K562 (cell line): ENCODE measurements around the gene GEN1. TPM values are rescaled to one million over a fixed set of nuclear protein-coding genes. Genes with fewer than 3 reads are reported as not detected.
A peak's percentile ranks its signal among the peaks of the same experiment; 100 is the strongest.

Experiments
- CGGBP1 ChIP-seq: fragments of 250-450 bp; sonication (Bioruptor Pico); IDR thresholded peaks from 2 replicates; pipeline ENCODE4 v1.9.0; 2021; ENCODE audit warnings: mild to moderate bottlenecking
- CREM ChIP-seq: IDR thresholded peaks from 2 replicates; pipeline ENCODE4 v1.6.1; 2014; ENCODE audit warnings: antibody characterized with exemption, low read depth
- EGR1 ChIP-seq: fragments of 450-650 bp; conservative IDR thresholded peaks from 2 replicates; pipeline ENCODE4 v1.6.1; 2017; ENCODE audit warnings: mild to moderate bottlenecking
- ETS2 ChIP-seq: IDR thresholded peaks from 2 replicates; pipeline ENCODE4 v1.6.1; 2016; ENCODE audit warnings: borderline replicate concordance, missing genetic modification characterization, mild to moderate bottlenecking, moderate library complexity, missing compliant biosample characterization; ENCODE audit not compliant: poor library complexity, severe bottlenecking
- KLF10 ChIP-seq: fragments of 250-450 bp; sonication (Bioruptor Pico); IDR thresholded peaks from 2 replicates; pipeline ENCODE4 v1.6.1; 2021; ENCODE audit warnings: matching md5 sums
- MBD2 ChIP-seq: sonication (generic); IDR thresholded peaks from 2 replicates; pipeline ENCODE4 v1.6.1; 2016; ENCODE audit warnings: low read depth, borderline replicate concordance
- NONO ChIP-seq, 2 experiments: fragments of 200-400 bp in 1 of 2; fragments of 450-650 bp in 1 of 2; formaldehyde crosslinking in 1 of 2; IDR thresholded peaks; 2 replicates each; pipeline ENCODE4 v1.6.1; 2017; ENCODE audit warnings: low read depth in 2 of 2, mild to moderate bottlenecking in 2 of 2, moderate library complexity in 2 of 2, low read length in 1 of 2
- PATZ1 ChIP-seq: fragments of 250-450 bp; sonication (Bioruptor Pico); IDR thresholded peaks from 2 replicates; pipeline ENCODE4 v1.5.0; 2020; ENCODE audit warnings: mild to moderate bottlenecking, borderline replicate concordance
- PHB ChIP-seq: fragments of 250-450 bp; sonication (Bioruptor Pico); IDR thresholded peaks from 2 replicates; pipeline ENCODE4 v1.5.0; 2021
- POLR3A ChIP-seq: IDR thresholded peaks from 2 replicates; pipeline ENCODE4 v1.6.1; 2011; ENCODE audit warnings: borderline replicate concordance, mild to moderate bottlenecking, moderate library complexity; ENCODE audit not compliant: insufficient read length, insufficient read depth; ENCODE audit errors: extremely low read depth
- SMAD4 ChIP-seq: fragments of 250-450 bp; sonication (Bioruptor Pico); conservative IDR thresholded peaks from 2 replicates; pipeline ENCODE4 v1.8.0; 2021; ENCODE audit warnings: inconsistent platforms, mild to moderate bottlenecking, moderate library complexity
- SMARCE1 ChIP-seq: fragments of 450-650 bp; IDR thresholded peaks from 2 replicates; pipeline ENCODE4 v1.7.1; 2016; ENCODE audit warnings: mild to moderate bottlenecking
- SPI1 ChIP-seq: IDR thresholded peaks from 2 replicates; pipeline ENCODE4 v1.6.1; 2011; ENCODE audit warnings: low read depth, low read length, control low read depth, borderline replicate concordance
- TEAD1 ChIP-seq, 2 experiments: fragments of 450-650 bp in 1 of 2; sonication (generic) in 1 of 2; formaldehyde crosslinking; IDR thresholded peaks; 2 replicates each; pipeline versions ENCODE4 v1.4.0 to v1.8.0; 2020 to 2022; ENCODE audit warnings: mild to moderate bottlenecking in 2 of 2, missing genetic modification reagents in 1 of 2
- THRA ChIP-seq: fragments of 450-650 bp; IDR thresholded peaks from 2 replicates; pipeline ENCODE4 v1.6.1; 2017; ENCODE audit warnings: mild to moderate bottlenecking, moderate library complexity
- U2AF1 ChIP-seq: fragments of 200-400 bp; formaldehyde crosslinking; optimal IDR thresholded peaks from 2 replicates; pipeline ENCODE3; 2017; ENCODE audit warnings: mild to moderate bottlenecking, low read depth, low read length, moderate library complexity
- ZBTB11 ChIP-seq, 3 experiments: fragments of 200-800 bp in 1 of 3; fragments of 250-450 bp in 1 of 3; fragments of 450-650 bp in 1 of 3; sonication (Bioruptor Pico) in 1 of 3; sonication (Bioruptor generic) in 1 of 3; formaldehyde crosslinking in 1 of 3; IDR thresholded peaks; 2 replicates each; pipeline versions ENCODE4 v1.6.1 to v1.8.0; 2016 to 2022; ENCODE audit warnings: mild to moderate bottlenecking in 2 of 3, missing genetic modification characterization in 2 of 3, missing compliant biosample characterization in 1 of 3, moderate library complexity in 1 of 3
- ZNF655 ChIP-seq: fragments of 250-450 bp; sonication (Bioruptor Pico); IDR thresholded peaks from 2 replicates; pipeline ENCODE4 v1.5.0; 2021
- polyA plus RNA-seq, 8 experiments: library from polyadenylated mRNA; depleted of rRNA in 4 of 8; stranded (reverse) in 5 of 8; unstranded in 3 of 8; fragments of >200 nt; fragmentation: Nextera tagmentation in 2 of 8; fragmentation: Illumina TruSeq in 1 of 8; extraction: Ambion mirVana in 2 of 8; extraction: Trizol in 1 of 8; gene quantifications; 2 replicates each; pipeline versions ENCODE4 v1.2.1 to v1.2.3, GENCODE V29; 2011 to 2014; ENCODE audit warnings: inconsistent platforms in 1 of 8, missing spikeins in 1 of 8
- total RNA-seq, 7 experiments: library from RNA; depleted of rRNA in 6 of 7; stranded (reverse); fragments of >200 nt in 6 of 7; fragmentation: Illumina TruSeq in 2 of 7; extraction: Trizol in 2 of 7; gene quantifications; 2 replicates each; pipeline versions ENCODE4 v1.2.1 to v1.2.3, GENCODE V29; 2011 to 2021; ENCODE audit warnings: low replicate concordance in 1 of 7

GEN1 gene
- total and polyA plus RNA-seq, 9 of the 15 experiments (the other 6 are each of a cell fraction or from before 2014, with no cell fraction given), result 8.6 to 39.7 (median 24.5) TPM

- TF ChIP-seq ETS2 (tag) (no peak), PATZ1 (CRISPR knock-in tag) (no peak), THRA (no peak), SPI1 (no peak), TEAD1 (CRISPR knock-in tag; IDR thresholded peaks at IDR 0.05) (0 out of 4 replicates have a peak, but pooled peaks of 1 of the 2 experiments have one; percentile 2), CGGBP1 (no peak), MBD2 (no peak; the same call in none of the 2 replicates), EGR1 (peak; percentile 26; the same call in 1 of the 2 replicates), PHB (CRISPR knock-in tag) (no peak), ZBTB11 (CRISPR knock-in tag; IDR thresholded peaks at IDR 0.05) (peak in 1 of 3 experiments; percentile 77; a peak in 2 of 6 replicates), CREM (0 out of 2 replicates have a peak, but pooled peaks have one; percentile 18), ZNF655 (no peak), U2AF1 (no peak), SMARCE1 (no peak), POLR3A (no peak), SMAD4 (CRISPR knock-in tag) (no peak), NONO (IDR thresholded peaks at IDR 0.05; ENCODE audit: low read depth in 2 of 2, low read length in 1 of 2) (no peak), KLF10 (no peak)
Measured at GRCh38 chr2:17753803-17754663, at the start of gene GEN1, which contains the start of gene SMC6 (continued).
